ENCODE measurements around the gene SPINK6. TPM values are rescaled to one million over a fixed set of nuclear protein-coding genes. Genes with fewer than 3 reads are reported as not detected.

SPINK6 gene
- total and polyA plus RNA-seq, 7 experiments from 2014 or later = not detected

- Histone ChIP-seq H3K9me3 (ENCODE audit: control insufficient read depth in 2 of 3, low read length in 3 of 3) (no peaks in the 10 kb centered on the region), H3K27me3 (ENCODE audit: control insufficient read depth in 2 of 2, insufficient read depth in 2 of 2, low read length in 2 of 2) (no peaks in the 10 kb centered on the region), H3K4me1 (ENCODE audit: control insufficient read depth in 2 of 2, insufficient read depth in 2 of 2, low read length in 2 of 2) (no peaks in the 10 kb centered on the region), H3K36me3 (ENCODE audit: control insufficient read depth in 2 of 3, insufficient read depth in 3 of 3, low read length in 3 of 3) (no peaks in the 10 kb centered on the region), H3K4me3 (ENCODE audit: low read length) (no peak overlapping the region), H3K27ac (ENCODE audit: low read depth, low read length) (no peak overlapping the region)
- no peaks in the 10 kb centered on the region for H3K4me1 Mint-ChIP-seq
- peaks cover 0 to 11% (median 3%) of the 10 kb centered on the region in 5 donors for H3K27me3 Mint-ChIP-seq
- POLR2A ChIA-PET = no interaction called here
- DNase-seq (no peak), ATAC-seq (no peak)
- CTCF ChIA-PET = no interaction called here
- peaks cover 0 to 11% (median 0%) of the 10 kb centered on the region in 11 donors for H3K9me3 Mint-ChIP-seq
- no peak overlapping the region for H3K4me3 Mint-ChIP-seq
- no peaks in the 10 kb centered on the region for H3K36me3 Mint-ChIP-seq
- intact Hi-C loops (cut with micrococcal nuclease) = no loop called here
- no peak overlapping the region for H3K27ac Mint-ChIP-seq
Observed at GRCh38 chr5:148214665-148215185, 11.9 kb downstream of the SPINK6 start.

- intact Hi-C loops (cut with micrococcal nuclease) = no loop called here
- ChIA-PET CTCF (interaction anchor here (0.7 kb wide), 1 partner anchor 41 kb away, joined by 3 read pairs; no protein-coding TSS in a partner anchor), POLR2A (no interaction called here)
- Histone ChIP-seq H3K9me3 (ENCODE audit: control insufficient read depth in 2 of 3, low read length in 3 of 3) (no peaks in the 10 kb centered on the region), H3K27ac (ENCODE audit: low read depth, low read length) (no peak overlapping the region), H3K4me1 (ENCODE audit: control insufficient read depth in 2 of 2, insufficient read depth in 2 of 2, low read length in 2 of 2) (no peaks in the 10 kb centered on the region), H3K27me3 (ENCODE audit: control insufficient read depth in 2 of 2, insufficient read depth in 2 of 2, low read length in 2 of 2) (no peaks in the 10 kb centered on the region), H3K4me3 (ENCODE audit: low read length) (no peak overlapping the region), H3K36me3 (ENCODE audit: control insufficient read depth in 2 of 3, insufficient read depth in 3 of 3, low read length in 3 of 3) (no peaks in the 10 kb centered on the region)
- H3K36me3 Mint-ChIP-seq = no peaks in the 10 kb centered on the region
- no peak overlapping the region for H3K4me3 Mint-ChIP-seq
- peaks cover 3 to 18% (median 13%) of the 10 kb centered on the region in 5 donors for H3K27me3 Mint-ChIP-seq
- peaks cover 0 to 11% (median 0%) of the 10 kb centered on the region in 11 donors for H3K9me3 Mint-ChIP-seq
- ATAC-seq = no peak
- H3K27ac Mint-ChIP-seq = no peak overlapping the region
- no peaks in the 10 kb centered on the region for H3K4me1 Mint-ChIP-seq
- no peak for DNase-seq
Observed at GRCh38 chr5:148221508-148221907, 18.7 kb downstream of the SPINK6 start.

GRCh38 chr5:148224117-148224742, 21.4 kb downstream of the SPINK6 start:
- ATAC-seq (no peak), DNase-seq (no peak)
- ChIA-PET POLR2A (no interaction called here), CTCF (no interaction called here)
- H3K36me3 Mint-ChIP-seq = no peaks in the 10 kb centered on the region
- no peaks in the 10 kb centered on the region for H3K4me1 Mint-ChIP-seq
- peaks cover 0 to 7% (median 0%) of the 10 kb centered on the region in 11 donors for H3K9me3 Mint-ChIP-seq
- H3K27ac Mint-ChIP-seq = no peak overlapping the region
- intact Hi-C loops (cut with micrococcal nuclease) = no loop called here
- no peaks in the 10 kb centered on the region for H3K27me3 ChIP-seq (ENCODE audit: control insufficient read depth in 2 of 2, insufficient read depth in 2 of 2, low read length in 2 of 2)
- H3K27ac ChIP-seq (ENCODE audit: low read depth, low read length) = no peak overlapping the region
- no peaks in the 10 kb centered on the region for H3K4me1 ChIP-seq (ENCODE audit: control insufficient read depth in 2 of 2, insufficient read depth in 2 of 2, low read length in 2 of 2)
- H3K9me3 ChIP-seq (ENCODE audit: control insufficient read depth in 2 of 3, low read length in 3 of 3) = no peaks in the 10 kb centered on the region
- H3K27me3 Mint-ChIP-seq = peaks cover 4 to 24% (median 15%) of the 10 kb centered on the region in 5 donors
- H3K4me3 ChIP-seq (ENCODE audit: low read length) = no peak overlapping the region
- no peak overlapping the region for H3K4me3 Mint-ChIP-seq
- H3K36me3 ChIP-seq (ENCODE audit: control insufficient read depth in 2 of 3, insufficient read depth in 3 of 3, low read length in 3 of 3) = no peaks in the 10 kb centered on the region

- POLR2A ChIA-PET = interaction anchor here (0.7 kb wide), 1 partner anchor 103 kb away, joined by 3 read pairs; no protein-coding TSS in a partner anchor
- H3K27me3 ChIP-seq (ENCODE audit: control insufficient read depth in 2 of 2, insufficient read depth in 2 of 2, low read length in 2 of 2) = no peaks in the 10 kb centered on the region
Observed at GRCh38 chr5:148228392-148228984, 25.6 kb downstream of the SPINK6 start.

GRCh38 chr5:148229840-148230239, 27.0 kb downstream of the SPINK6 start:
- Histone ChIP-seq H3K27ac (ENCODE audit: low read depth, low read length) (no peak overlapping the region), H3K36me3 (ENCODE audit: control insufficient read depth in 2 of 3, insufficient read depth in 3 of 3, low read length in 3 of 3) (no peaks in the 10 kb centered on the region), H3K9me3 (ENCODE audit: control insufficient read depth in 2 of 3, low read length in 3 of 3) (no peaks in the 10 kb centered on the region), H3K27me3 (ENCODE audit: control insufficient read depth in 2 of 2, insufficient read depth in 2 of 2, low read length in 2 of 2) (no peaks in the 10 kb centered on the region), H3K4me1 (ENCODE audit: control insufficient read depth in 2 of 2, insufficient read depth in 2 of 2, low read length in 2 of 2) (no peaks in the 10 kb centered on the region), H3K4me3 (ENCODE audit: low read length) (no peak overlapping the region)
- ATAC-seq (no peak), DNase-seq (no peak)
- intact Hi-C loops (cut with micrococcal nuclease) = no loop called here
- POLR2A ChIA-PET = no interaction called here
- CTCF ChIA-PET = no interaction called here
- Mint-ChIP-seq H3K4me3 (no peak overlapping the region), H3K27ac (no peak overlapping the region), H3K36me3 (no peaks in the 10 kb centered on the region), H3K4me1 (no peaks in the 10 kb centered on the region), H3K9me3 (peaks cover 0 to 9% (median 0%) of the 10 kb centered on the region in 11 donors), H3K27me3 (peaks cover 2 to 24% (median 15%) of the 10 kb centered on the region in 5 donors)

More at GRCh38 chr5:148228392-148228984, 25.6 kb downstream of the SPINK6 start:
- intact Hi-C loops (cut with micrococcal nuclease) = no loop called here
- Mint-ChIP-seq H3K4me3 (no peak overlapping the region), H3K27me3 (peaks cover 2 to 24% (median 15%) of the 10 kb centered on the region in 5 donors), H3K36me3 (no peaks in the 10 kb centered on the region), H3K4me1 (no peaks in the 10 kb centered on the region), H3K27ac (no peak overlapping the region), H3K9me3 (peaks cover 0 to 9% (median 0%) of the 10 kb centered on the region in 11 donors)
- DNase-seq = no peak
- Histone ChIP-seq H3K36me3 (ENCODE audit: control insufficient read depth in 2 of 3, insufficient read depth in 3 of 3, low read length in 3 of 3) (no peaks in the 10 kb centered on the region), H3K9me3 (ENCODE audit: control insufficient read depth in 2 of 3, low read length in 3 of 3) (no peaks in the 10 kb centered on the region), H3K27ac (ENCODE audit: low read depth, low read length) (no peak overlapping the region), H3K4me3 (ENCODE audit: low read length) (no peak overlapping the region), H3K4me1 (ENCODE audit: control insufficient read depth in 2 of 2, insufficient read depth in 2 of 2, low read length in 2 of 2) (no peaks in the 10 kb centered on the region)
- no peak for ATAC-seq
- CTCF ChIA-PET = no interaction called here

GRCh38 chr5:148230240-148230639, 27.4 kb downstream of the SPINK6 start:
- H3K9me3 ChIP-seq (ENCODE audit: control insufficient read depth in 2 of 3, low read length in 3 of 3) = no peaks in the 10 kb centered on the region
- H3K4me1 ChIP-seq (ENCODE audit: control insufficient read depth in 2 of 2, insufficient read depth in 2 of 2, low read length in 2 of 2) = no peaks in the 10 kb centered on the region
- H3K36me3 ChIP-seq (ENCODE audit: control insufficient read depth in 2 of 3, insufficient read depth in 3 of 3, low read length in 3 of 3) = no peaks in the 10 kb centered on the region
- H3K27me3 ChIP-seq (ENCODE audit: control insufficient read depth in 2 of 2, insufficient read depth in 2 of 2, low read length in 2 of 2) = no peaks in the 10 kb centered on the region
- no peak overlapping the region for H3K4me3 Mint-ChIP-seq
- no peak overlapping the region for H3K4me3 ChIP-seq (ENCODE audit: low read length)
- H3K27me3 Mint-ChIP-seq = peaks cover 2 to 21% (median 14%) of the 10 kb centered on the region in 5 donors
- no peak for DNase-seq
- ATAC-seq = no peak
- intact Hi-C loops (cut with micrococcal nuclease) = no loop called here
- H3K36me3 Mint-ChIP-seq = no peaks in the 10 kb centered on the region
- ChIA-PET CTCF (no interaction called here), POLR2A (no interaction called here)
- no peaks in the 10 kb centered on the region for H3K4me1 Mint-ChIP-seq
- no peak overlapping the region for H3K27ac ChIP-seq (ENCODE audit: low read depth, low read length)
- H3K27ac Mint-ChIP-seq = no peak overlapping the region
- peaks cover 0 to 9% (median 0%) of the 10 kb centered on the region in 11 donors for H3K9me3 Mint-ChIP-seq
